ENCODE data around the gene MARCHF3.

The MARCHF3 gene

GRCh38 chr5:126983874-126984266 lies 46.5 kb downstream of the MARCHF3 start:
- DNase-seq (ENCODE audit: low read depth in 2 of 2): no peak

- DNase-seq (ENCODE audit: low read depth in 2 of 2): no peak
These were observed 47.2 kb downstream of the MARCHF3 start for GRCh38 chr5:126982926-126983873.

GRCh38 chr5:126982202-126982601 lies 48.2 kb downstream of the MARCHF3 start:
- no peak for DNase-seq (ENCODE audit: low read depth in 2 of 2)

GRCh38 chr5:126981701-126982100 lies 48.7 kb downstream of the MARCHF3 start:
- no peak for DNase-seq (ENCODE audit: low read depth in 2 of 2)

GRCh38 chr5:126981222-126981621 lies 49.1 kb downstream of the MARCHF3 start:
- DNase-seq (ENCODE audit: low read depth in 2 of 2): no peak

GRCh38 chr5:126978258-126978657 lies 52.1 kb downstream of the MARCHF3 start:
- no peak for DNase-seq (ENCODE audit: low read depth in 2 of 2)

GRCh38 chr5:126976520-126977172 lies 53.7 kb downstream of the MARCHF3 start:
- DNase-seq (ENCODE audit: low read depth in 2 of 2): no peak

- DNase-seq (ENCODE audit: low read depth in 2 of 2): no peak
These were observed 54.6 kb downstream of the MARCHF3 start for GRCh38 chr5:126975796-126976195.

- no peak for DNase-seq (ENCODE audit: low read depth in 2 of 2)
These were observed 57.2 kb downstream of the MARCHF3 start for GRCh38 chr5:126973193-126973592.

- DNase-seq (ENCODE audit: low read depth in 2 of 2): no peak
These were observed 58.1 kb downstream of the MARCHF3 start for GRCh38 chr5:126972062-126972895.

- DNase-seq (ENCODE audit: low read depth in 2 of 2): no peak
These were observed 58.8 kb downstream of the MARCHF3 start for GRCh38 chr5:126971455-126972031.

GRCh38 chr5:126970517-126971017 lies 59.8 kb downstream of the MARCHF3 start:
- DNase-seq (ENCODE audit: low read depth in 2 of 2): no peak

- DNase-seq (ENCODE audit: low read depth in 2 of 2): no peak
These were observed 60.8 kb downstream of the MARCHF3 start for GRCh38 chr5:126969548-126969947.

GRCh38 chr5:126967808-126968466 lies 62.4 kb downstream of the MARCHF3 start:
- DNase-seq (ENCODE audit: low read depth in 2 of 2): no peak

GRCh38 chr5:126965487-126965886 lies 64.9 kb downstream of the MARCHF3 start:
- no peak for DNase-seq (ENCODE audit: low read depth in 2 of 2)

GRCh38 chr5:126965061-126965475 lies 65.3 kb downstream of the MARCHF3 start:
- DNase-seq (ENCODE audit: low read depth in 2 of 2): no peak

- no peak for DNase-seq (ENCODE audit: low read depth in 2 of 2)
These were observed 66.5 kb downstream of the MARCHF3 start for GRCh38 chr5:126963822-126964375.

- DNase-seq (ENCODE audit: low read depth in 2 of 2): no peak
These were observed 68.7 kb downstream of the MARCHF3 start for GRCh38 chr5:126961702-126962101.

GRCh38 chr5:126961128-126961527 lies 69.2 kb downstream of the MARCHF3 start:
- DNase-seq (ENCODE audit: low read depth in 2 of 2): no peak

- no peak for DNase-seq (ENCODE audit: low read depth in 2 of 2)
These were observed 71.2 kb downstream of the MARCHF3 start for GRCh38 chr5:126959188-126959587.

GRCh38 chr5:126956991-126957390 lies 73.4 kb downstream of the MARCHF3 start:
- DNase-seq (ENCODE audit: low read depth in 2 of 2): no peak

Data from activated CD4-positive, alpha-beta T cell treated with anti-CD3 and anti-CD28 coated beads for 24 hours (primary cell).